Measurements from ENCODE around the gene PACRG.

The PACRG gene

DNA sequence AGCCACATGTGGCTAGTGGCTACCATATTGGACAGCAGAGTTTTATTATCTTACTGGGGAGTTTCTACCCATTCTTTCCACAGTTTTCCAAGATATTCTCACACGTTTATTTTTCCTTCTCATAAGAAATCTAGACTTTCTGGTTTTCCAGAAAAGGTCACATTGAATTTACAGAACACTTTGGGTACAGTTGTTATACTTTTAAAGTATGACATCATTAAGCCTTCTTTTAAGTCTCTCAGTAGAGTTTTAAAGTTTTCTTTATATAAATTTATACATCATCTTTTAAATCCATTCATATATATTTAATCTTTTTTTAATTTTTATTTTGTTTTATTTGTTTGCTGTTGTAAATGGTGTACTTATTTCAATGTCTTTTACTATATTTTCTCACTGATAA, 486.5 kb downstream of the PACRG start:
- DNase-seq: no peak

DNA sequence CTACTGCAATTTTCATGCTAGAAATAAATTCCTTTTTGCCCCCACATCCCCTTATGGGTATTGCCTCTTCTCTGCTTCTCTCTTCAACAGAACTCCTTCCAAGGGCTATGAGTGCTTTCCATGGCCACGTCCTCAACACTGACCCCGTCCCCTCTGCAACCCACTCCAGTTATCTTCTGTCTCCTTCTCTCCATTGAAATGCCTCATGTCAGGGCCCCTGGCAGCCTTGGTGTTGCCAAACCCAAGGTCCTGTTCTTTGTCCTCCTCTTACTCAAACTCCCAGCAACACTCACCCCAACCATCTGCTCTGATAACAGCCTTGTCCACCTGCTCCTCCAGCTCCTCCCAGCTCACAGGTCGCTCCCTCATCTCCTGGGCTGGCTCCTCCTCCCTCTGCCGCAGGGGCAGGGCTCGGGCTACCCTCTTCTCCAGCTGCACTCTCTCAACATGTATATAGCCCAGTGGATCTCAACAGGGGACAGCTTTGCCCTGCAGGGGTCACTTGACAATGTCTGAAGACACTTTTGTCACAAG, 490.7 kb downstream of the PACRG start:
- no peak for DNase-seq

DNA sequence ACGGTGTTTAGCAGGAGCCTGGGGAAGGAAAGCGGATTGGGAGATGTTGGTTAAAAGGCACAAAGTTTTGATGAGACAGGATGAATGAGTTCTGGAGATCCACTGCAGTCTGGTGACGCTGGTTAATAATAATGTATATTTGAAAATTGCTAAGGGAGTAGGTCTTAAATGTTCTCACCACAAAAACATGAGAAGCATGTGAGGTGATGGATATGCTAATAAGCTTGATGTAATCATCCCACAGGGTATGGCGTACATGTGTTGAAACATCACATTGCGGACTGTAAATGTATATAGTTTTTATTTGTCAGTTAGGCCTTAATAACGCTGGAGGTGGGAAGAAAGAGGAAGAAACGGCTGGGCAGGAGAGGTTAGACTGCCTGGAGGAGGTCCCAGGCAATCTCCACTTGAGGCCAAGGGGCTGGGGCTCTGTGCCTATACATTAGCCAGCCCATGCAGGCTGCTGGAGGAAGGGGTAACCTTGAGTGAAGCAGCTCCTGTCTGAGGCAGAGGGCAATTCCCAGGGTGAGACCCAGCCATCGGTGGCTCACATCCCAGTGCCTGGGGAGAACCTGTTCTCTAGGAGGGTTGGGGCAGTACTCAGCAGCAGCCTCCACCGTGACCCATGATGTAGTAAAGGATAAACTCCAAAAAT, 498.5 kb downstream of the PACRG start:
- no peak for DNase-seq

DNA sequence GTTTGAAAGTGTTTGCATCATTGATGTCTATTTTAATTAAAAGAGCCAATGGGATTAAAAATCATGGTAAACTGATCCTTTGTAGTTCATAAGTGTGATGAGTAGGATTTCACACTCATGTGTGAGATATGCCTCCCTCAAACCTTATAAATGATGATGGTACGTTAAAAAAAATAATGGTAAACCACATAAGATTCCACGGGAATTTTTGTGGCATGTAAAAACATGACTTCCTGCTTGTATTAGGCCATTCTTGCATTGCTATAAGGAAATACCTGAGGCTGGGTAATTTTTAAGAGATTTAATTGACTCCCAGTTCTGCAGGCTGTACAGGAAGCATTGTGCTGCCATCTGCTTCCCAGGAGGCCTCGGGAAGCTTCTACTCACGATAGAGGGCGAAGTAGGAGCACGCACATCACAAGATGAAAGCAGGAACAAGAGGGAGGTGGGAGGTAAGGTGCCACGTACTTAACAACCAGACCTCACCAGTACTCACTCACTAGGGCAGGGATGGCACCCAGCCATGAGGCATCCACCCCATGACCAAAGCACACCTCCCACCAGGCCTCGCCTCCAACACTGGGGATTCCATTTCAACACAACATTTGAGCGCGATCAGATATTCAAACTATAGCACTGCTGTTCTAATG, 499.2 kb downstream of the PACRG start:
- no peak for DNase-seq

DNA sequence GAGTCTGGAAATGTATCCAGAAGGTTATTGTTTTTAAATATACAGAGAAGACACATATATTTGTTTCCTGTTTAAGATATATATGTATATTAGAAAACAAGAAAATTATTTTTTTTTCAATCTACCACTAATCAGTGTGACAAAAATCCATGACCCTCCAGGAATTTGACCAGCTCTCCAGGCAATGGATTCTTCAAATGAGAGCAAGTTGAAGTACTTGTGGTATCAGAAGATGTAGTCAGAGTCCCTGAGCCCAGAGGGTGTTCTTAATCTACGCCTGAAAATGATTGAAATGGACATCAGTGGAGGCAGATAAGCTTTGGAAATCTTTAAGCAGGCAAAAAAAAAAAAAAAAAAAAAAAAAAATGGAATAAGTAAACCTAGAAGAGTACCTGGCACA, 500.3 kb downstream of the PACRG start:
- DNase-seq: no peak

DNA sequence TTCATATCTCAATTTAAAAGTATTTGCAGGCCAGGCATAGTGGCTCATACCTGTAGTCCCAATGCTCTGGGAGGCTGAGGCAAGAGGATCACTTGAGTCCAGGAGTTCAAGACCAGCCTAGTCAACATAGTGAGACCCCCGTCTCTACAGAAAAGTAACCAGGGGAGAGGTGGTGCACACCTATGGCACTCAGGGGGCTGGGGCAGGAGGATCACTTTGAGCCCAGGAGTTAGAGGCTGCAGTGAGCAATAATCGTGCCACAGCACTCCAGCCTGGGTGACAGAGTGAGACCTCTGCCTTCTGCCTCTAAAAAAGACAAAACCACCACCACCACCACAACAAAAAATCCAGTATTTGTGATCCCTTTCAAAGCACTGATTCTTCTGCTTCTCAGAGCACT, 501.3 kb downstream of the PACRG start:
- no peak for DNase-seq

DNA sequence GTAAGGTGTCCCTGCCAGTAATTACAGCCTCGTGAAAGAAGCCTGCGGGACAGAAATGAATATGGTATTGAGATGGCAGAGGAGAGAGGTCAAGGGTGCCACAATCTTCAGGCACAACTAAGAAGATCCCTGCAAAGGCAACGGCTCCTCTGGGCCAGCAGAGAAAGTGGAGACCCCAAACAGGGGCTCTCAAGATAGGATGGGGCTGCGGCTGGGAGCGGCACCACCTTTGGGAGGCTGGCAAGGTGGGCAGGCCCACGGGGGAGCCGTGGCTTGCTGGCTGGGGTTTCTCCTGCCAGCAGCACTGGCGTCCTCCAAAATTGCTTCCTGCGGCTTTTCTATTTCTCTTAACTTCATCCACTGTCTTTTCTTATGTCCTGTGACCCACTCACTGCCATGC, 503.1 kb downstream of the PACRG start:
- DNase-seq: no peak

DNA sequence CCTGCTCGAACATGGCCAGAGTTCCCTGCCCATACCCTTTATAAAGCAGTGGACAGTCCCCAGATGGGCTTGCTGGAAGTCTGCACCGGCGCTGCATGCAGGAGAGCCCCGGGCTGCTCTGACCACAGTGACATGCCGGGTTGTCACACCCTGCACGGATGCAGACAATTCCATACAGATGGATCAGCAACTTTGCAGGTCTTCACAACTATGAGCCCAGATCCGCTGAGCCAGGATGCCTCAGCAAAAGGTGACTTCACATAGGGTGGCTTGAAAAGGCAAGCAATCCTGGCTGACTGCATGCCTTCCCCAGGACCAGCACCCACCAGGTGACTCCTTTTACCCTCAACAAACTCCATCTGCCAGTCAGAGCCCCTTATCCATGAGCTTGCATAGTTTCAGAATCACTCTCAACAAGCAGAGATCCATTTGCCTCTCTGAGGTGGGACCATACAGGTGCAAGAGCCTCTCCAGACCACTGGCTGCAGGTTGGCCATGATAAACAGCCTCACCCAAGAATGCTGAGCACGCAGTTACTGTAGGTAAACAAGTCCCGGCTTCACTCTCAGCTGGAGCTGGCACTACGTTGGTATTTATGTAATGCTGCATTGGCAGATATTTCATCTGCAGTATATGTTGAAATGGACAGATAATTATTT, 503.7 kb downstream of the PACRG start:
- DNase-seq: no peak

DNA sequence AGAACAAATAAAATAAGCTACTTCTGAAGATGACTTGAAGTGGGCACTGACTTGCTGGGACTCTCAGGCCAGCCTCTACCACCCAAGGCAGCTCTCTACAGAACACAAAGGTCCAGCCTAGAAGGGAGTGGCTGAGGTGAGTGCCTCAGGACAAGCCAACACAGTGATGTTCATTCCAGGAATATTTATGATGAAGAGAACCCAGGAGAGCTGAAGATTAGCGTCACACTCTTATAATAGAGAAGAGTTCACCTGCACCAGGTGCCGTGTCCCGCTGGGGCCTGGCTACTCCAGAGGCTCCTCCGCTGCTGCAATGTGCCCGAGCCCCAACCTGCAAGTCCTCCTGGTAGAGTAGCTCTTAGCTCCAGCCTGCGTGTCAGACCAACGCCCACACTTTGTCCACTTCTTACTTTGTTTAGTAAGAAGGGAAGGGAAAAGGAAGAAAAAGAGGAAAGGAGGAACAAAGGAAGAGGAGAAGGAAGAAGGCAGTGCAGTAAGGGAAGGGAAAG, 504.3 kb downstream of the PACRG start:
- no peak for DNase-seq

DNA sequence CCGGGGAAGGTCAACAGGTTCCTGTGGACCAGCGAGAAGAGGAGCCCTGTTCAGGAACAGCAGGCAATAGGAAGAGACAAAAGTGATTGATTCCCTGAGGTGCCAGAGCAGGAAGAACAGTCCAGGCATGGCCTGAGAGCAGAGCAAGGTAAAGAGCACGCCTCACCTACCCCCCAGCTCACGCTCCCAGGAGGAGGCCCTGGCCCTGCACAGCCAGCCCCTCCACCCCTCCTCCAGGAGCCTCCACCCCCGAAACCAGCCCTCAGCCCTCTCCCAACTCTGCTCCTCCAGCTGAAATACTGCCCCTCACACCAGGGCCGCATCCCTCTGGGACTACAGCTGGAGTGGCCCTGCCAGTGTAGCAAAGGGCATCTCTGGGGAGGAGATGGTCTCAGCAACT, 504.9 kb downstream of the PACRG start:
- no peak for DNase-seq

DNA sequence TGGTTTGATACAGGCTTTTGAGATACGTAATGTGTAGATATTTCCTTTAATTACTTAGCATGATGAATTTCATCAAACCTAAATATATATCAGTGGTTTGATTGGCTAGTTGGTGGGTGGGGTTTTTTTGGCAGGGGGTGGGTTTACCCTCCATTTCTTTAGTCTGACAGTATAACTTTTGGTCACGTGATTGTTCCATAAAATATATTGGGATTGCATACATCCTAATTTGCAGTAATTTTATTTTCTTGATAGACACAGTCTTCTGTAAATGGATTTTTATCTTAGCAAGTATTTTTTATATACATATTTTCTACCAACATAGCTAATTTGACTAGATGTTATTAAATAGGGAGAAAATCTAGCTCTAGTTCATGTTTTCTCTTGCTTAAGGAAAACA, 509.3 kb downstream of the PACRG start:
- no peak for DNase-seq

DNA sequence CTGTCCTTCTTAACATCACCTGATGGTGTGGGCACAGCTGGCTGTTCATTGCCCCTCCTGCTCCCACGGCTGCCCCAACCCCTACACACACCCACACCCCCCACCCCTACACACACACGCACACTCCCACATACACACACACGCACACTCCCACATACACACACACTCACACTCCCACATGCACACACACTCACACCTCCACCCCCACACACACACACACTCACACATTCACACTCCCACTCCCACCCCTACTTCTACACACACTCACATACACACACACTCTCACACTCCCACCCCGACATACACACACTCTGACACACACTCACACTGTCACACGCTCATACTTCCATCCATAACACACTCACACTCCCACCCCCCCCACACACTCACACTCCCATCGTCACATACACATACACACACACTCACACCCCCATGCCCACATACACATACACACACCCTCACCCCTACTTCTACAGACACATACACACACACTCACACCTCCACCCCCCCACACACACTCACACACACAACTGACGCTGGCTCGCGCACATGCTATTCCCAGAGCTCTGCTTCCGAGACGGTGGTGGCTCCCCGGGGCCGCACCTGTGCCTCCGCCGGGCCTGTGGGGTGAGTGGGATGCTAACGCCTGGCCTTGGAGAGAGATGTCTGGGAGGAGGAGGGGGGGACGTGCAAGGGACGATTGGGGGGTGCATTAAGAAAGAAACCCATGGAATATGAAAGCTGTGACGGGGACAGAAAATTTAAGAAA, 512.0 kb downstream of the PACRG start:
- DNase-seq: no peak

DNA sequence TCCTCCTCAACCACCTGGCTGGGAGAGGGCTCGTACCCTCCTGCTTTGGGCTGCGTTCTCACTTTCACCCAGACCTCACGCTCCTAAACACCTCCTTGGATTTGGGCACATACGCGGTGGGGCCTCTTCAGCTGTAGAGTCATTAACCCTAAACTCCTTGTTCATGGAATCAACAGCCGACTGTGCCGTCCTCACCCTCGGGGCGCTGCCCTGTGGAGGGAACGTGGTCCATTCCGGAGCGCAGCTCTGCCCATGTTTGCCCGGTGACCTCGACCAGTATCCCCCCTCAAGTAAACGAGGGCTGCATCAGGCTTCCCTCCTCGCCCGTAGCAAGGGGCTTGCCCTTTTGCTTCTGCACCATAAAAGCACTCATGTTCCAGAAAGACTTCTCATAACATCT, 512.8 kb downstream of the PACRG start:
- no peak for DNase-seq

DNA sequence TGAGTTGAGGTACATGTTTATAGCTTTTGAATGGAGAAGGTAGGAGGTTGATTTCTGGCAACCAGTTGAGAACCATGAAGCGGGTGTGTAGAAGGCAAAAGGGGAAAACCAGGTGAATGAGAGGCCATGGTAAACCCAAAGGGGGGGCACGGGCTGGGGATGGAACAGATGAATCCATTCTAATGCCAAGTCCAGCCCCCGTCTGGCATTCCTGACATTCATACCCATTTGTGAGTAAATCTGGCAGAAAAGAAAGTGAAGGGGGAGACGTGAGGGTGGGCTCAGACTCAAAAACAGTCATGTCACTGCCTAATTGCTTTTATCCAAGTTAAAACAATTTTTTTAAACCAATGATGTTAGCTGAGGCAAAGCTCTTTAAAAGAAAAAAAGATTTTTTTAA, 513.9 kb downstream of the PACRG start:
- no peak for DNase-seq

DNA sequence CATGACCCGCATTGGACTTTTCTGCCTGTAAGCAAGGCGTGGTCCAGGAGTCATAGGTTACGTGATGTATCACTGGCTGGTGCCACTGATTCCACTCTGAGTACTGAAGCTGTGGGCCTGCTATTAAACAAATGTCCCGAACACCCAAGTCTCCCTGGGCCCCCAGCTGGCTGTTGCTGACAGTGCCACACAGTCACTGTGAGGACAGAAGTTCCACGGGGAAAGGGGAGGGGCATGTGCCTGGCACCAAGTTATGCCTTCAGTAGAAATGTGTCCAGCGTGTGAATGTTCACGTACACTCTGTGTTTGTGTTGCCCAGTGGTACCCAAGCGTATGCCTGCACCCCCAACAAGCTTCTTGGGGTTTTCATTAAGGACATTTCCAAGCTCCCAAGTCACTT, 515.3 kb downstream of the PACRG start:
- DNase-seq: no peak

DNA sequence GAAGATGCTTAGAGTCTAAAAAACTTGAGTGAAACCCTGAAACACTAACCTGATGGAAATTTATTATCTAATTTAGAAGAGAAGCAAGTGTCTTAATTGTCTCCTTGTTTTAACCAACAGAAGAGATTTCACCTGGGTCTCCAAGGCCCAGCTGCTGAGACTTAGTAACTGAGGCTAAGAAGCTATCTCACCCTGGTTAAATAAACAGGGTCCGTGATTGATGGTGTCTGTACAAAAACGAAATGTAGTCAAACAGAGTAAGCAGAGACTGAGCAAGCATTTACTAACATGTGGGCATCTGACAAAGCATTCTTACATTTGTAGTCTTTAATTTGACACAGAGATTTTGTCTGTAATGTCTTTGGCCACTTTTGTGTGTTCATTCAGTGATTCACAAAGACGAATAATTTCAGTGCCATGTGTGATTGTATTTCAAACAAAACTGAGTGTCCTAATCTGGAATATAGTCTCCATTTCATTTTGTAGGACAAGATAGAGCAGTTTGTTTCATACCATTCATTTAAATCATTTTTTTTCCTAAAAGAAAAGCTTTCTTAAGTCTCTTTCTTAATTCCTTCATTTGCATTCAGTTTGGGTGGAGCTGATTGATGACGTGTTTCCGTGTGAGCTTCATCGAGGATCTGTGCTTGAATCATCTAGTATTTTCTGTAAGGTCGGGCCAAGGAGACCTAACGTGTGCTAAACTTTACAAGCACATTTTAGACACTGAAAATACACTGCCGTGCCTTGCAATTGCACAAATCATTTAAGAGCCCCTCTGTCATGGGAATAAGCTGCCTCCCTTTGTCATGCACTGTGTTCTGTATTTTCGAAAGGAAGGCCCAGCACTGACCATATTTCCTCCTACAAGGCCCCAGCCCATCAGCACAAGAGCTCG, 516.2 kb downstream of the PACRG start:
- DNase-seq: no peak

DNA sequence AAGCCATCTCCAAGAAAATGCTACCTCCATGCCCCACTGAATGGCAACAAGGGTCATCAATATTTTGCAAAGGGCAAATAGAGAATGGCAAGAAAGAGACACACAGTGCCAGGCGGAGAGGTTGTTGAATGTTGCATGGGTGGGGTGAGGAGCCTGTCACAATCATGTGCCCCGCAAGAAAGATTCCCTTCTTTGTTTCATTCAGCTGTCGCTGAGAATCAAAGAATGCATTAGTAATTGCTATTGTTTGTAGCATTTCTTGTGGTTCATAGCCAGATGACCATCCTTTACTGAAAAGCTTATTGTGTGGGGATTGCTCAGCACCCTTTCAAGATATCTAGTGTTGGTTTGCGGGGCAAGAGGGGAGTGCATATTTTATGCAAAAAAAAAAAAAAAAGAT, 520.3 kb downstream of the PACRG start:
- DNase-seq: no peak

DNA sequence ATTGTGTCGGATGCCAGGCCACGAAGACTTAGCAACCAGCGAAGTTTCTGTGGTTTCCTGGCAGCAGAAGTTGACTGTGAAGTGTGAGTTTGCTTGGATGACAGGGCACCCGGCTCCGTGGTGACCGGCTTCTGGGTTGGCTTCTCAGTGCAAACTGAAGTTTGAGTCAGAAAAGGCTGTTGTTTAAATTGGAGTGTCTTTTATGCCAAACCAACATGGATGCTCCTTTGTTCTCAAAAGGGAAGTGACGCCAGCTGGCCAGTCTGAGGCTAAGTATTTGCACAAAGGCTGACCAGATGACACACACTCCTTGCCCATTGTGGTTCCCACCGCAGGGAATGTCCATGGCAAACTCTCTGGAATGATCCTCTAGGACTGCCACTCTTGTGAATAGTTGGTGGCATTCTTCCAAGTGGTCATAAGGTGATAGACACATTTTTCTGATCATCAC, 521.9 kb downstream of the PACRG start:
- no peak for DNase-seq

DNA sequence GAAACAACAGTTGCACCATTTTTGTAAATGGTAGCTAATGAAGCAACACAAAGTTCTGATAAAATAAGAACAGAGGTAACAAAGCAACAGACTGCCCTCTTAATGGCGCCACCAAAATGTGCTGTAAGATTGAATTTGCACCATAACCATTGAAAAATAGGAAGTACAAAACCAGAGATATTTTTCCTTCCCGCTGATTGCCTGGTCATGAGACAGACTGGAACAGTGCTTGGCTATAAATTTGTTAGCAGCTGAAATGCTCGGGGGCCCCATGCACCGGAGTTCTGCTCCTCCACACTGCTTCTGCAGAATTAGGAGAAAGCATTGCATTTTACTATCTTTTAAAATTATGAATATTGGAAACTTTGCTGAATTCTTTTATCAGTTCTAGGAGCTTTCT, 522.3 kb downstream of the PACRG start:
- DNase-seq: no peak

DNA sequence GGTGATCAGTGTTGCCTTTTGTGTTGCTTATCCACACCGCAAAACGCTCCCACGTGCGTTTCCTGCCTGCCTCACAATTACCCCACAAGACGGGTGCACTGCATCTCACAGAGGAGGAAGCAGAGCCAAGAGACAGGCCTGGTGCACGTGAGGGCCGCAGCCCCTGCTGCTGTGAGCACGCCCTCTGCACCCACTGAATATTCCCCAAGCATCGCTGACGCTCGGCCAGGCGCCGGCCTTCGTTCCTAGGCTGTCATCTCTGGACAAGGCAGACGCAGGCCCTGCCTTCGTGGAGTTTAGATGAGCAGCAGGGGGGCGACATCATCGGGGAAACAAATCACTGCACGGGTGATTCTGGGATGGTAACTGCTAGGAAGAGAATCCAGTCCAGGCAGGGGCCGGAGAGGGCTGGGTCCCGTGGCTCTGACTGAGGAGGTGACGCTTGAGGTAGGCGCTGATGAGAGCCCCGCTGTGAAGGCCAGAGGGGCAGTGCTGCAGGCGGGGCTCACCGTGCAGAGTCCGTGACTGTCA, 524.4 kb downstream of the PACRG start:
- no peak for DNase-seq

DNA sequence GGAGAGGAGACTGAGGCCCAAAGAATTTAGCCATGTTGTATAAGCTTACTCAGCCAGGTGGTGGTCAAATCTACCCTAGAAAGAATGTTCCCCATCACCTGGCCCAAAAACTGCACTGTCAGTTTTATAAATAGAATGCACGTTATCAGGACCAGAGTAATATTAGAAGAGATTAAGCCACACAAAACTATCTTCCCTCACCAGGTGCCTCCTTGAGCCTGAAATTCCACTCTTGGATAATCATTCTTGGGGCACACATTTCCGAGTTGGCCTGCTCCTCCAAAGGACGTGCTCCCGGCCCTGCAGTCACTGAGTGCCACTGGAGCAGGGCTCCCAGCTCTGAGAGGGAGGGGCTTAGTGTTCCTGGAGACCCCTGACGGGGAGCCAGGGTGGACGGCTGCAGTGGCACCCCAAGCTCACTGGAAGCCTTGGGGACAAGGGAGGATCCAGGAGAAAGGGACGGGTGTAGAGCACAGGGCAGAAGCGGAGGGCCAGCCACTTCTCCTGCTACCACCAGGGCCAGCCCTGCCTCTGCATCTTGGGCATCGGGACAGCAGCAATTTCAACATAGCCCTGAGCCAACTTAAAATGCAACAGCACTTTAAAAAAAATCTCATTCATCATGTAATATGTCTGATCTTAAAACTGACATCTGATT, 525.9 kb downstream of the PACRG start:
- no peak for DNase-seq

Data from effector CD4-positive, alpha-beta T cell (primary cell).